ENCODE measurements around the gene HSPH1. TPM values are rescaled to one million over a fixed set of nuclear protein-coding genes. Genes with fewer than 3 reads are reported as not detected.

HSPH1 gene
- total and polyA plus RNA-seq, 2 of the 13 experiments (the other 11 are each of a cell fraction or from before 2014, with no cell fraction given) = 13.0 to 62.9 TPM

DNA sequence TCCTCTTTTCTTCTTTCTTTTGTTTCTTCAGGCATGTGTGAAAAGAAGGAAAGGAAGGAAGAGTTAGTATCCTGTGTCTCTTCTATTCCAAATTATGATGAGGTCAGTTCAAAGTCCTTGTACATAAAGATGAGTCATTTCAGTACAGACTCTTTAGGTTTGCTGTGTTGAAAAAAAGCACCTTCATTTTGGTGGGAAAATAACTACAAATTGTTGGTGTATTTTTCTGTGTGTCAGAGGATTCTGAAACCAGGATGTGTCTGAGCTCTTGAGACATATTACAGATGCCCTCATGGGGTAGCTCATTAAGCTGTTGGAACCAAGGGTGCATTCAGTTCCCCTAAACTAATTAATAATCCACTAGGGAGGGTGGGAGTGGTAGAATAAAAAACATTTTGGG lies 5.8 kb upstream of the HSPH1 start (continued):
- TF ChIP-seq, protein P1, sequence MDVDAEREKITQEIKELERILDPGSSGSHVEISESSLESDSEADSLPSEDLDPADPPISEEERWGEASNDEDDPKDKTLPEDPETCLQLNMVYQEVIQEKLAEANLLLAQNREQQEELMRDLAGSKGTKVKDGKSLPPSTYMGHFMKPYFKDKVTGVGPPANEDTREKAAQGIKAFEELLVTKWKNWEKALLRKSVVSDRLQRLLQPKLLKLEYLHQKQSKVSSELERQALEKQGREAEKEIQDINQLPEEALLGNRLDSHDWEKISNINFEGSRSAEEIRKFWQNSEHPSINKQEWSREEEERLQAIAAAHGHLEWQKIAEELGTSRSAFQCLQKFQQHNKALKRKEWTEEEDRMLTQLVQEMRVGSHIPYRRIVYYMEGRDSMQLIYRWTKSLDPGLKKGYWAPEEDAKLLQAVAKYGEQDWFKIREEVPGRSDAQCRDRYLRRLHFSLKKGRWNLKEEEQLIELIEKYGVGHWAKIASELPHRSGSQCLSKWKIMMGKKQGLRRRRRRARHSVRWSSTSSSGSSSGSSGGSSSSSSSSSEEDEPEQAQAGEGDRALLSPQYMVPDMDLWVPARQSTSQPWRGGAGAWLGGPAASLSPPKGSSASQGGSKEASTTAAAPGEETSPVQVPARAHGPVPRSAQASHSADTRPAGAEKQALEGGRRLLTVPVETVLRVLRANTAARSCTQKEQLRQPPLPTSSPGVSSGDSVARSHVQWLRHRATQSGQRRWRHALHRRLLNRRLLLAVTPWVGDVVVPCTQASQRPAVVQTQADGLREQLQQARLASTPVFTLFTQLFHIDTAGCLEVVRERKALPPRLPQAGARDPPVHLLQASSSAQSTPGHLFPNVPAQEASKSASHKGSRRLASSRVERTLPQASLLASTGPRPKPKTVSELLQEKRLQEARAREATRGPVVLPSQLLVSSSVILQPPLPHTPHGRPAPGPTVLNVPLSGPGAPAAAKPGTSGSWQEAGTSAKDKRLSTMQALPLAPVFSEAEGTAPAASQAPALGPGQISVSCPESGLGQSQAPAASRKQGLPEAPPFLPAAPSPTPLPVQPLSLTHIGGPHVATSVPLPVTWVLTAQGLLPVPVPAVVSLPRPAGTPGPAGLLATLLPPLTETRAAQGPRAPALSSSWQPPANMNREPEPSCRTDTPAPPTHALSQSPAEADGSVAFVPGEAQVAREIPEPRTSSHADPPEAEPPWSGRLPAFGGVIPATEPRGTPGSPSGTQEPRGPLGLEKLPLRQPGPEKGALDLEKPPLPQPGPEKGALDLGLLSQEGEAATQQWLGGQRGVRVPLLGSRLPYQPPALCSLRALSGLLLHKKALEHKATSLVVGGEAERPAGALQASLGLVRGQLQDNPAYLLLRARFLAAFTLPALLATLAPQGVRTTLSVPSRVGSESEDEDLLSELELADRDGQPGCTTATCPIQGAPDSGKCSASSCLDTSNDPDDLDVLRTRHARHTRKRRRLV (CRISPR knock-in tag; IDR thresholded peaks at IDR 0.05) = no peak
- TF ChIP-seq ZSCAN25 (CRISPR knock-in tag; IDR thresholded peaks at IDR 0.05) (no peak), ZNF547 (CRISPR knock-in tag; IDR thresholded peaks at IDR 0.05) (no peak), RNF219 (CRISPR knock-in tag; IDR thresholded peaks at IDR 0.05) (no peak), ZNF792 (CRISPR knock-in tag; IDR thresholded peaks at IDR 0.05) (no peak), RXRB (CRISPR knock-in tag; IDR thresholded peaks at IDR 0.05; ENCODE audit: borderline replicate concordance) (0 out of 2 replicates have a peak, but pooled peaks have one; percentile 14), ZNF766 (CRISPR knock-in tag; IDR thresholded peaks at IDR 0.05; ENCODE audit: borderline replicate concordance) (no peak), MTF1 (CRISPR knock-in tag; IDR thresholded peaks at IDR 0.05) (no peak), RARA (CRISPR knock-in tag; IDR thresholded peaks at IDR 0.05) (no peak), MIXL1 (CRISPR knock-in tag; IDR thresholded peaks at IDR 0.05) (no peak), U2AF1 (optimal IDR thresholded peaks at IDR 0.05; ENCODE audit: low read depth, low read length) (no peak), ZNF407 (CRISPR knock-in tag; IDR thresholded peaks at IDR 0.05; ENCODE audit: not compliant biosample characterization) (no peak), SIX1 (CRISPR knock-in tag; IDR thresholded peaks at IDR 0.05; ENCODE audit: borderline replicate concordance) (no peak), ZNF441 (CRISPR knock-in tag; IDR thresholded peaks at IDR 0.05; ENCODE audit: borderline replicate concordance) (no peak)
- TF ChIP-seq, protein P2, sequence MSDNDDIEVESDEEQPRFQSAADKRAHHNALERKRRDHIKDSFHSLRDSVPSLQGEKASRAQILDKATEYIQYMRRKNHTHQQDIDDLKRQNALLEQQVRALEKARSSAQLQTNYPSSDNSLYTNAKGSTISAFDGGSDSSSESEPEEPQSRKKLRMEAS (IDR thresholded peaks at IDR 0.05) = no peak

Measured in HepG2 (cell line).